Activated B cell treated with CpG ODN at 0.5 μM for 24 hours (primary cell): ENCODE measurements around the gene ZCCHC14. TPM values are rescaled to one million over a fixed set of nuclear protein-coding genes. Genes with fewer than 3 reads are reported as not detected.

ENCODE experiments used
- ATAC-seq: fragments of 200-7000 bp; cut with Tn5 transposase; one replicate; pipeline ENCODE4 v1.10.0; 2021; ENCODE audit warnings: low read depth, mild to moderate bottlenecking, moderate library complexity
- CTCF ChIA-PET: fragments of 350-600 bp; sonication (Branson Sonifier 250); formaldehyde crosslinking; loops from one replicate; lab custom pipeline; 2021; ENCODE audit warnings: antibody characterized with exemption; lab: Charles Lee
- POLR2A ChIA-PET: fragments of 350-600 bp; sonication (Branson Sonifier 250); formaldehyde crosslinking; loops from one replicate; lab custom pipeline; 2021; ENCODE audit warnings: antibody characterized with exemption; lab: Charles Lee
- DNase-seq: peaks from one replicate; pipeline ENCODE4 v3.0.0; 2022
- H3K27ac Mint-ChIP-seq: one replicate; pipeline ENCODE4 v1.8.0; 2020; ENCODE audit warnings: mixed read lengths
- H3K27me3 Mint-ChIP-seq: one replicate; pipeline ENCODE4 v1.8.0; 2021; ENCODE audit warnings: mixed read lengths
- H3K36me3 Mint-ChIP-seq: one replicate; pipeline ENCODE4 v1.8.0; 2021; ENCODE audit warnings: low read depth, mixed read lengths
- H3K4me1 Mint-ChIP-seq: one replicate; pipeline ENCODE4 v1.8.0; 2021; ENCODE audit warnings: mixed read lengths
- H3K4me3 Mint-ChIP-seq: one replicate; pipeline ENCODE4 v1.8.0; 2020; ENCODE audit warnings: mild to moderate bottlenecking, mixed read lengths
- H3K9me3 Mint-ChIP-seq: one replicate; pipeline ENCODE4 v1.8.0; 2020; ENCODE audit warnings: mixed read lengths
- CTCF ChIP-seq: fragments of 200-600 bp; IDR thresholded peaks from one replicate; pipeline ENCODE4 v1.8.0; 2022; ENCODE audit warnings: antibody characterized with exemption, mild to moderate bottlenecking
- intact Hi-C: fragments of 100-400 bp; cut with micrococcal nuclease; formaldehyde crosslinking; loops from one replicate; pipeline ENCODE4 v1.15.1; 2024
- total RNA-seq: library from RNA; stranded (reverse); gene quantifications from 2 replicates; pipeline ENCODE4 v1.2.3, GENCODE V29; 2022

Gene ZCCHC14
- total RNA-seq, 1 donor from 2014 or later = 3.8 TPM

GRCh38 chr16:87375426-87376135 is 117.2 kb downstream of the ZCCHC14 start:
- ChIA-PET POLR2A (no interaction called here), CTCF (no interaction called here)
- DNase-seq = no peak
- no peak overlapping the region for H3K27ac Mint-ChIP-seq
- no peak overlapping the region for H3K4me3 Mint-ChIP-seq
- no peak for TF ChIP-seq CTCF
- peaks cover 14% of the 10 kb centered on the region for H3K4me1 Mint-ChIP-seq
- H3K27me3 Mint-ChIP-seq = no peaks in the 10 kb centered on the region
- H3K9me3 Mint-ChIP-seq = no peaks in the 10 kb centered on the region
- intact Hi-C loops = no loop called here
- ATAC-seq = no peak
- peaks cover 13% of the 10 kb centered on the region for H3K36me3 Mint-ChIP-seq

DNA sequence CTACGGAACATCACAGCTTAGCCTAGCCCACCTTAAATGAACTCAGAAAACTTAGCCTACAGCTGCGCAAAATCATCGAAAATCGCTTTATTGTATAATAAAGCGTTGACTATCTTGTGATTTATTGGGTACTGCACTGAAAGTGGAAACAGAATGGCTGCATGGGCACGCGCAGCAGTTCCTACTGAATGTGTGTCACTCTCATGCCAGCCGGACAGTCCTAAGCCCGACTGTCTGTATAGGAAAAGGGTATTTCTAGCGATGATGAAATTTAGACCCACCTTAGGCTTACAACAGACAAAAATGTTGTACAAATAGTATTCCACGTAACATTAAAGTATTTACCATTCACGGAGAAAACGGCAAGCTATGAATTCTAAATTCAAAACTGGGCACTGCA is 118.5 kb downstream of the ZCCHC14 start:
- ATAC-seq = no peak
- ChIA-PET CTCF (no interaction called here), POLR2A (no interaction called here)
- Mint-ChIP-seq H3K4me3 (no peak overlapping the region), H3K27me3 (no peaks in the 10 kb centered on the region), H3K36me3 (peaks cover 13% of the 10 kb centered on the region), H3K27ac (no peak overlapping the region), H3K9me3 (no peaks in the 10 kb centered on the region), H3K4me1 (peaks cover 13% of the 10 kb centered on the region)
- no peak for DNase-seq
- intact Hi-C loops = no loop called here
- TF ChIP-seq CTCF = no peak

- H3K4me3 Mint-ChIP-seq = no peak overlapping the region
- H3K27ac Mint-ChIP-seq = no peak overlapping the region
- POLR2A ChIA-PET = no interaction called here
- DNase-seq = no peak
- ATAC-seq = no peak
- TF ChIP-seq CTCF = no peak
- peaks cover 16% of the 10 kb centered on the region for H3K36me3 Mint-ChIP-seq
- intact Hi-C loops = no loop called here
- H3K27me3 Mint-ChIP-seq = no peaks in the 10 kb centered on the region
- H3K9me3 Mint-ChIP-seq = no peaks in the 10 kb centered on the region
- CTCF ChIA-PET = no interaction called here
- peaks cover 27% of the 10 kb centered on the region for H3K4me1 Mint-ChIP-seq
These were observed 120.5 kb downstream of the ZCCHC14 start for GRCh38 chr16:87372305-87372704.

DNA sequence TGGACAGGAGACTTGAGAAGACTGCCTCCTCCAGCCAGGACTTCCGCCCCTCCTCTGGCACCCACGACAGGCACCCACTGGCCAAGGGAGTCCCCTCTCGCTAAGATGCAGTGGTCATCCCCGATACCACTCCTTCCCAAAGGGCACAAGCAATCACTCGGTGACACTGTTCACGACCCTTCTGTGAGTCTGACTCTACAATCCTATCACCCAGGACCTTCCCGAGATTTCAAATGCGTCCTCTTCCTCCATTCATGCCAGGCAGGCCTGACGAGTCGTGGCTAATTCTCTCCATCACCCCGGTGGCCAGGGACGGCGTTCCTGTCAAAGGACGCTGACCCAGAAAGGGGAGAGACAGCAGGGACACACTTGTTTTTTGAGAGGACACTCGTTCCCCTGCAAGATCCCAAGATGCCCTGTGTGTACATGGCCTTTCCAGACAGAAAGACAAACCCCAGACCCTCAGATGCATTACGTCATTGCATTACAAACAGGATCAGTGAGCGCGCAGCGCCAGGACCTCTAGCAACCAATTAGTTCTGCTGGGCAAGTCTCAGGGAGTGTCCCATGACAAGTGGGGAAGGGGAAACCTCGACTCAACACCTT is 121.5 kb downstream of the ZCCHC14 start:
- Mint-ChIP-seq H3K36me3 (peaks cover 22% of the 10 kb centered on the region), H3K4me1 (peaks cover 29% of the 10 kb centered on the region), H3K27me3 (no peaks in the 10 kb centered on the region), H3K27ac (no peak overlapping the region), H3K9me3 (no peaks in the 10 kb centered on the region), H3K4me3 (no peak overlapping the region)
- TF ChIP-seq CTCF = no peak
- ChIA-PET POLR2A (no interaction called here), CTCF (no interaction called here)
- DNase-seq = no peak
- no peak for ATAC-seq
- intact Hi-C loops = no loop called here

- DNase-seq (no peak), ATAC-seq (no peak)
- Mint-ChIP-seq H3K27me3 (no peaks in the 10 kb centered on the region), H3K36me3 (peaks cover 25% of the 10 kb centered on the region), H3K4me3 (no peak overlapping the region), H3K4me1 (peaks cover 25% of the 10 kb centered on the region), H3K27ac (no peak overlapping the region), H3K9me3 (no peaks in the 10 kb centered on the region)
- no peak for TF ChIP-seq CTCF
- intact Hi-C loops = no loop called here
- CTCF ChIA-PET = no interaction called here
- POLR2A ChIA-PET = no interaction called here
These were observed 122.8 kb downstream of the ZCCHC14 start for GRCh38 chr16:87369796-87370719.
